GM12878 (cell line): ENCODE measurements around the gene DMD. TPM values are rescaled to one million over a fixed set of nuclear protein-coding genes. Genes with fewer than 3 reads are reported as not detected.

Source experiments
- ATAC-seq: fragments of 200-7000 bp; cut with Tn5 transposase; 3 replicates; pipeline ENCODE4 v1.9.1; 2020; ENCODE audit warnings: mild to moderate bottlenecking, moderate library complexity
- BruUV-seq: library from RNA; stranded (reverse); fragments of 400-500 nt; replicated peaks from 2 replicates; lab custom pipeline; 2021; lab: Mats Ljungman, UMichigan
- CTCF ChIA-PET: fragments of 300-600 bp; sonication (Branson Sonifier 250); formaldehyde crosslinking; extraction: SDS; loops from one replicate; lab custom pipeline; 2021; ENCODE audit warnings: inconsistent platforms; lab: Yijun Ruan, JAX
- POLR2A ChIA-PET: fragments of 350-600 bp; formaldehyde crosslinking; extraction: SDS; loops from one replicate; lab custom pipeline; 2021; ENCODE audit warnings: inconsistent platforms; lab: Charles Lee
- RAD21 ChIA-PET: fragments of 300-600 bp; sonication (Branson Sonifier 250); formaldehyde crosslinking; loops from one replicate; lab custom pipeline; 2023; ENCODE audit warnings: antibody characterized with exemption; ENCODE audit not compliant: unreplicated experiment; lab: Charles Lee
- SMC1A ChIA-PET: fragments of 300-600 bp; sonication (Branson Sonifier 250); formaldehyde crosslinking; loops from one replicate; lab custom pipeline; 2023; ENCODE audit not compliant: unreplicated experiment, uncharacterized antibody; lab: Charles Lee
- DNase-seq: peaks from one replicate; pipeline ENCODE4 v3.0.0-alpha.2; 2011; ENCODE audit warnings: low read depth, low spot score
- FAIRE-seq: peaks from 3 replicates; lab custom pipeline; 2011; peaks lifted over from hg19 to GRCh38; lab: Jason Lieb, UNC
- H2AFZ ChIP-seq: 2 replicates; pipeline ENCODE4 v1.6.0; 2011; ENCODE audit warnings: low read depth, low read length, control low read depth; ENCODE audit not compliant: control insufficient read depth
- H3K27ac ChIP-seq: 2 replicates; pipeline ENCODE4 v1.5.1; 2011; ENCODE audit warnings: control low read depth; ENCODE audit not compliant: control insufficient read depth, insufficient read depth
- H3K27me3 ChIP-seq, 2 experiments: replicated peaks in 1 of 2; 2 replicates each; pipeline versions ENCODE4 v1.6.0 to v1.6.1; 2011; ENCODE audit warnings: low read length in 1 of 2; ENCODE audit not compliant: control insufficient read depth in 2 of 2, insufficient read depth in 2 of 2
- H3K36me3 ChIP-seq, 2 experiments: 2 replicates each; pipeline ENCODE4 v1.5.1; 2011; ENCODE audit warnings: low read length in 1 of 2; ENCODE audit not compliant: control insufficient read depth in 2 of 2, insufficient read depth in 2 of 2
- H3K4me1 ChIP-seq: 2 replicates; pipeline ENCODE4 v1.6.1; 2011; ENCODE audit warnings: mild to moderate bottlenecking, low read length, moderate library complexity, mixed read lengths; ENCODE audit not compliant: control insufficient read depth, insufficient read depth
- H3K4me2 ChIP-seq: 2 replicates; pipeline ENCODE4 v1.6.0; 2011; ENCODE audit warnings: control low read depth; ENCODE audit not compliant: control insufficient read depth, insufficient read depth
- H3K4me3 ChIP-seq: fragments of 200-600 bp; sonication (generic); 2 replicates; pipeline ENCODE4 v1.5.1; 2016
- H3K79me2 ChIP-seq: 2 replicates; pipeline ENCODE4 v1.6.0; 2011; ENCODE audit warnings: low read length; ENCODE audit not compliant: control insufficient read depth, insufficient read depth
- H3K9ac ChIP-seq: 2 replicates; pipeline ENCODE4 v1.8.0; 2011; ENCODE audit warnings: low read length, control low read depth, mixed read lengths; ENCODE audit not compliant: control insufficient read depth, insufficient read depth
- H3K9me3 ChIP-seq: replicated peaks from 3 replicates; pipeline ENCODE4 v1.5.1; 2011; ENCODE audit warnings: mild to moderate bottlenecking, low read length; ENCODE audit not compliant: control insufficient read depth, insufficient read depth
- H4K20me1 ChIP-seq: 2 replicates; pipeline ENCODE4 v1.6.0; 2011; ENCODE audit not compliant: control insufficient read depth, insufficient read depth
- CBFB ChIP-seq: IDR thresholded peaks from 2 replicates; pipeline ENCODE4 v1.6.1; 2016; ENCODE audit warnings: antibody characterized with exemption, low read depth
- CREB1 ChIP-seq: IDR thresholded peaks from 2 replicates; pipeline ENCODE4 v1.6.1; 2012; ENCODE audit warnings: low read depth, mild to moderate bottlenecking, inconsistent platforms
- DPF2 ChIP-seq: fragments of 450-650 bp; IDR thresholded peaks from 2 replicates; pipeline ENCODE4 v1.6.1; 2017; ENCODE audit warnings: mild to moderate bottlenecking
- FOXM1 ChIP-seq: IDR thresholded peaks from 2 replicates; pipeline ENCODE4 v1.6.1; 2012; ENCODE audit warnings: low read depth, mild to moderate bottlenecking, inconsistent platforms, low read length, moderate library complexity
- GABPA ChIP-seq: IDR thresholded peaks from 2 replicates; pipeline ENCODE4 v1.6.1; 2014; ENCODE audit warnings: antibody characterized with exemption, low read depth, mild to moderate bottlenecking, inconsistent platforms
- GATAD2B ChIP-seq: fragments of 450-650 bp; conservative IDR thresholded peaks from 2 replicates; pipeline ENCODE4 v1.6.1; 2017; ENCODE audit warnings: low read depth, mild to moderate bottlenecking, moderate library complexity
- MTA2 ChIP-seq: fragments of 450-650 bp; IDR thresholded peaks from 2 replicates; pipeline ENCODE4 v1.6.1; 2016; ENCODE audit warnings: low read depth, mild to moderate bottlenecking, moderate library complexity
- NR2F1 ChIP-seq: fragments of 450-650 bp; conservative IDR thresholded peaks from 2 replicates; pipeline ENCODE4 v1.6.1; 2017; ENCODE audit warnings: mild to moderate bottlenecking
- NRF1 ChIP-seq: conservative IDR thresholded peaks from 2 replicates; pipeline ENCODE4 v1.6.1; 2011; ENCODE audit warnings: mild to moderate bottlenecking, low read depth, low read length, improper control_type of control experiment
- TAF1 ChIP-seq: IDR thresholded peaks from 2 replicates; pipeline ENCODE4 v1.6.1; 2011; ENCODE audit warnings: mild to moderate bottlenecking, low read depth, low read length, borderline replicate concordance
- ZNF217 ChIP-seq: fragments of 450-650 bp; IDR thresholded peaks from 2 replicates; pipeline ENCODE4 v1.6.1; 2017; ENCODE audit warnings: antibody characterized with exemption, mild to moderate bottlenecking
- WGBS: methylation state at CpG from one replicate; pipeline ENCODE4 v1.1.6; 2016; ENCODE audit warnings: low lambda C conversion rate; ENCODE audit not compliant: insufficient replicate concordance, insufficient coverage; ENCODE audit errors: missing lambda C conversion rate; 5-methylcytosine and 5-hydroxymethylcytosine counted together
- in situ Hi-C: fragments of 300-500 bp; cut with MboI; formaldehyde crosslinking; loops from 9 replicates; pipeline ENCODE4 v1.14.3; 2018; ENCODE audit warnings: mixed read lengths
- intact Hi-C: fragments of 100-400 bp; cut with micrococcal nuclease; formaldehyde crosslinking; loops from one replicate; pipeline ENCODE4 v1.14.2; 2022; ENCODE audit not compliant: unreplicated experiment
- polyA plus RNA-seq, 11 experiments: library from polyadenylated mRNA; depleted of rRNA in 4 of 11; unstranded in 6 of 11; stranded (reverse) in 5 of 11; fragments of >200 nt; fragmentation: Nextera tagmentation in 4 of 11; fragmentation: Illumina TruSeq in 1 of 11; extraction: Ambion mirVana in 4 of 11; extraction: Trizol in 1 of 11; gene quantifications; 1 replicate in 1 of 11; 2 replicates in 10 of 11; pipeline versions ENCODE4 v1.2.1 to v1.2.3, GENCODE V29; 2011 to 2016; ENCODE audit warnings: inconsistent platforms in 2 of 11, missing spikeins in 2 of 11, low read depth in 1 of 11
- total RNA-seq, 4 experiments: library from RNA; depleted of rRNA in 3 of 4; stranded (reverse); fragments of >200 nt in 3 of 4; fragmentation: Illumina TruSeq in 1 of 4; extraction: Trizol in 1 of 4; gene quantifications; 2 replicates each; pipeline versions ENCODE4 v1.2.1 to v1.2.3, GENCODE V29; 2013 to 2021
- TF ChIP-seq, protein P1 (sequence below): IDR thresholded peaks from 2 replicates; pipeline ENCODE4 v1.6.1; 2012; ENCODE audit warnings: low read length, inconsistent platforms
- TF ChIP-seq, protein P2 (sequence below): fragments of 450-650 bp; IDR thresholded peaks from 2 replicates; pipeline ENCODE4 v1.6.1; 2017; ENCODE audit warnings: borderline replicate concordance
- TF ChIP-seq, protein P3 (sequence below): fragments of 450-650 bp; IDR thresholded peaks from 2 replicates; pipeline ENCODE4 v1.6.1; 2017; ENCODE audit warnings: low read depth, mild to moderate bottlenecking, moderate library complexity
- TF ChIP-seq, protein P4 (sequence below): fragments of 450-650 bp; IDR thresholded peaks from 2 replicates; pipeline ENCODE4 v1.6.1; 2017; ENCODE audit warnings: mild to moderate bottlenecking, moderate library complexity

The DMD gene
- total and polyA plus RNA-seq, 10 of the 15 experiments (the other 5 are each of a cell fraction or from before 2014, with no cell fraction given) = 1.4 to 24.3 (median 4.3) TPM

DNA sequence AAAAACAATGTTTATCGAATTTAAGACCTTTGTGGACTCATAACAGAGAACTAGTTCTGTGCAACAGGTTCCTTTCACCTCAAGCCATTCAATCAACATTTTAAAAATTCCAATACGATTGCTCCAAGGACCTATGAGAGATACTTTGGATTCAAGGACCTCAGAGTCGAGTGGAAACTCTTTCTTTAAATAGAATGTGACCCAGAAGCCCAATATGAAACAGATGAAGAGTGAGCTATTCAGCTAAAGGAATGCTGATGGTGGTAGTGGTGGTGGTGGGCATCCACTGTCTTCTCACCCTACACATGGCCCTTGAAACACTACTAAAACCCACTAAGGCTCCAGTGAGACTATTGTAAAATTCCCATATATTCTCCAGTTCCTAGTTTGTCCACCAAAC, 257.2 kb downstream of the DMD start:
- Histone ChIP-seq H3K36me3 (no peaks in the 10 kb centered on the region), H2AFZ (no peak overlapping the region), H3K27ac (no peak overlapping the region), H3K27me3 (no peaks in the 10 kb centered on the region), H3K4me2 (no peak overlapping the region), H3K4me3 (no peak overlapping the region), H3K4me1 (no peaks in the 10 kb centered on the region), H3K79me2 (no peaks in the 10 kb centered on the region), H3K9ac (no peak overlapping the region), H3K9me3 (no peaks in the 10 kb centered on the region), H4K20me1 (no peaks in the 10 kb centered on the region)
- SMC1A ChIA-PET = no interaction called here
- no TSS peak for BruUV-seq
- intact Hi-C loops (no loop called here), in situ Hi-C loops (no loop called here)
- POLR2A ChIA-PET = no interaction called here
- RAD21 ChIA-PET = no interaction called here
- ATAC-seq (no peak), FAIRE-seq (no peak), DNase-seq (no peak)
- WGBS = 3% methylated on average over 3 of the region's 3 CpGs
- CTCF ChIA-PET = no interaction called here
- no peak for TF ChIP-seq CBFB
- no peak for TF ChIP-seq GABPA
- no peak for TF ChIP-seq FOXM1
- TF ChIP-seq, protein P1, sequence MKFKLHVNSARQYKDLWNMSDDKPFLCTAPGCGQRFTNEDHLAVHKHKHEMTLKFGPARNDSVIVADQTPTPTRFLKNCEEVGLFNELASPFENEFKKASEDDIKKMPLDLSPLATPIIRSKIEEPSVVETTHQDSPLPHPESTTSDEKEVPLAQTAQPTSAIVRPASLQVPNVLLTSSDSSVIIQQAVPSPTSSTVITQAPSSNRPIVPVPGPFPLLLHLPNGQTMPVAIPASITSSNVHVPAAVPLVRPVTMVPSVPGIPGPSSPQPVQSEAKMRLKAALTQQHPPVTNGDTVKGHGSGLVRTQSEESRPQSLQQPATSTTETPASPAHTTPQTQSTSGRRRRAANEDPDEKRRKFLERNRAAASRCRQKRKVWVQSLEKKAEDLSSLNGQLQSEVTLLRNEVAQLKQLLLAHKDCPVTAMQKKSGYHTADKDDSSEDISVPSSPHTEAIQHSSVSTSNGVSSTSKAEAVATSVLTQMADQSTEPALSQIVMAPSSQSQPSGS = no peak
- TF ChIP-seq, protein P2, sequence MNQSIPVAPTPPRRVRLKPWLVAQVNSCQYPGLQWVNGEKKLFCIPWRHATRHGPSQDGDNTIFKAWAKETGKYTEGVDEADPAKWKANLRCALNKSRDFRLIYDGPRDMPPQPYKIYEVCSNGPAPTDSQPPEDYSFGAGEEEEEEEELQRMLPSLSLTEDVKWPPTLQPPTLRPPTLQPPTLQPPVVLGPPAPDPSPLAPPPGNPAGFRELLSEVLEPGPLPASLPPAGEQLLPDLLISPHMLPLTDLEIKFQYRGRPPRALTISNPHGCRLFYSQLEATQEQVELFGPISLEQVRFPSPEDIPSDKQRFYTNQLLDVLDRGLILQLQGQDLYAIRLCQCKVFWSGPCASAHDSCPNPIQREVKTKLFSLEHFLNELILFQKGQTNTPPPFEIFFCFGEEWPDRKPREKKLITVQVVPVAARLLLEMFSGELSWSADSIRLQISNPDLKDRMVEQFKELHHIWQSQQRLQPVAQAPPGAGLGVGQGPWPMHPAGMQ = no peak
- no peak for TF ChIP-seq MTA2
- TF ChIP-seq TAF1 = no peak
- TF ChIP-seq, protein P3, sequence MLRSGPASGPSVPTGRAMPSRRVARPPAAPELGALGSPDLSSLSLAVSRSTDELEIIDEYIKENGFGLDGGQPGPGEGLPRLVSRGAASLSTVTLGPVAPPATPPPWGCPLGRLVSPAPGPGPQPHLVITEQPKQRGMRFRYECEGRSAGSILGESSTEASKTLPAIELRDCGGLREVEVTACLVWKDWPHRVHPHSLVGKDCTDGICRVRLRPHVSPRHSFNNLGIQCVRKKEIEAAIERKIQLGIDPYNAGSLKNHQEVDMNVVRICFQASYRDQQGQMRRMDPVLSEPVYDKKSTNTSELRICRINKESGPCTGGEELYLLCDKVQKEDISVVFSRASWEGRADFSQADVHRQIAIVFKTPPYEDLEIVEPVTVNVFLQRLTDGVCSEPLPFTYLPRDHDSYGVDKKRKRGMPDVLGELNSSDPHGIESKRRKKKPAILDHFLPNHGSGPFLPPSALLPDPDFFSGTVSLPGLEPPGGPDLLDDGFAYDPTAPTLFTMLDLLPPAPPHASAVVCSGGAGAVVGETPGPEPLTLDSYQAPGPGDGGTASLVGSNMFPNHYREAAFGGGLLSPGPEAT = no peak
- no peak for TF ChIP-seq NR2F1
- TF ChIP-seq, protein P4, sequence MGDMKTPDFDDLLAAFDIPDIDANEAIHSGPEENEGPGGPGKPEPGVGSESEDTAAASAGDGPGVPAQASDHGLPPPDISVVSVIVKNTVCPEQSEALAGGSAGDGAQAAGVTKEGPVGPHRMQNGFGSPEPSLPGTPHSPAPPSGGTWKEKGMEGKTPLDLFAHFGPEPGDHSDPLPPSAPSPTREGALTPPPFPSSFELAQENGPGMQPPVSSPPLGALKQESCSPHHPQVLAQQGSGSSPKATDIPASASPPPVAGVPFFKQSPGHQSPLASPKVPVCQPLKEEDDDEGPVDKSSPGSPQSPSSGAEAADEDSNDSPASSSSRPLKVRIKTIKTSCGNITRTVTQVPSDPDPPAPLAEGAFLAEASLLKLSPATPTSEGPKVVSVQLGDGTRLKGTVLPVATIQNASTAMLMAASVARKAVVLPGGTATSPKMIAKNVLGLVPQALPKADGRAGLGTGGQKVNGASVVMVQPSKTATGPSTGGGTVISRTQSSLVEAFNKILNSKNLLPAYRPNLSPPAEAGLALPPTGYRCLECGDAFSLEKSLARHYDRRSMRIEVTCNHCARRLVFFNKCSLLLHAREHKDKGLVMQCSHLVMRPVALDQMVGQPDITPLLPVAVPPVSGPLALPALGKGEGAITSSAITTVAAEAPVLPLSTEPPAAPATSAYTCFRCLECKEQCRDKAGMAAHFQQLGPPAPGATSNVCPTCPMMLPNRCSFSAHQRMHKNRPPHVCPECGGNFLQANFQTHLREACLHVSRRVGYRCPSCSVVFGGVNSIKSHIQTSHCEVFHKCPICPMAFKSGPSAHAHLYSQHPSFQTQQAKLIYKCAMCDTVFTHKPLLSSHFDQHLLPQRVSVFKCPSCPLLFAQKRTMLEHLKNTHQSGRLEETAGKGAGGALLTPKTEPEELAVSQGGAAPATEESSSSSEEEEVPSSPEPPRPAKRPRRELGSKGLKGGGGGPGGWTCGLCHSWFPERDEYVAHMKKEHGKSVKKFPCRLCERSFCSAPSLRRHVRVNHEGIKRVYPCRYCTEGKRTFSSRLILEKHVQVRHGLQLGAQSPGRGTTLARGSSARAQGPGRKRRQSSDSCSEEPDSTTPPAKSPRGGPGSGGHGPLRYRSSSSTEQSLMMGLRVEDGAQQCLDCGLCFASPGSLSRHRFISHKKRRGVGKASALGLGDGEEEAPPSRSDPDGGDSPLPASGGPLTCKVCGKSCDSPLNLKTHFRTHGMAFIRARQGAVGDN = no peak
- TF ChIP-seq CREB1 = no peak
- no peak for TF ChIP-seq DPF2
- no peak for TF ChIP-seq GATAD2B
- TF ChIP-seq ZNF217 = no peak
- TF ChIP-seq NRF1 = no peak
